GM21619 (cell line): ENCODE results near the gene FAF1.
"Not testable (repeated sequence)": the region's sequence is repeated elsewhere in the genome, so short reads cannot be mapped to it uniquely, and the experiment has no call there.

Experiments used
- ATAC-seq: cut with Tn5 transposase; IDR thresholded peaks from one replicate; pipeline ENCODE4 v1.9.1; 2021; ENCODE audit not compliant: unreplicated experiment

Gene FAF1

DNA sequence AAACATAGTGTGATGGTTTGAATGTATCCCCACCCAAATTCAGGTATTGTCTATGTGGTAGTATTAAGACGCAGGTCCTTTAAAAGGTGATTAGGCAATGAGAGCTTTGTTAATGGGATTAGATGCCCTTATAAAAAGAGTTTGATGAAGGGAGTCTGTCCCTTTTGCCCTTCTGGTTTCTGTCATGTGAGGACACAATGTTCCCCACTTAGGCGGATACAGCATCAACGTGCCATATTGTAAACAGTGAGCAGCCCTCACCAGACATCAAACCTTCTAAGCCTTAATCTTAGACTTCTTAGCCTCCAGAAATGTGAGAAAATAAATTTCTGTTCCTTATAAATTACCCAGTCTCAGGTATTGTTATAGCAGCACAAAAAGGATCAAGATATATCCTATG, 172.8 kb downstream of the FAF1 start:
- no peak for ATAC-seq

DNA sequence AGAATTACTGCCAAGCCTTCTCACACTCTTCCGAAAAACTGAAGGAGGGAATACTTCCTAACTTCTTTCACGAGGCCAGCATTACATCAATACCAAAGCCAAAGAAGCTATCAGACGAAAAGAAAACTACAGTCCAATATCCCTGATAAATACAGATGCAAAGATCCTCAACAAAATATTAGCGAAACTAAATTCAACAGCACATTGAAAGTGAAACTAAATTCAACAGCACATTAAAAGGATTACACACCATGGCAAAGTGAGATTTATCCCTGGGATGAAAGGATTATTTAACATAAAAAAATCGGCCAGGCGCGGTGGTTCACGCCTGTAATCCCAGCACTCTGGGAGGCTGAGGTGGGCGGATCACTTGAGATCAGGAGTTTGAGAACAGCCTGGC, 176.8 kb downstream of the FAF1 start:
- no peak for ATAC-seq

DNA sequence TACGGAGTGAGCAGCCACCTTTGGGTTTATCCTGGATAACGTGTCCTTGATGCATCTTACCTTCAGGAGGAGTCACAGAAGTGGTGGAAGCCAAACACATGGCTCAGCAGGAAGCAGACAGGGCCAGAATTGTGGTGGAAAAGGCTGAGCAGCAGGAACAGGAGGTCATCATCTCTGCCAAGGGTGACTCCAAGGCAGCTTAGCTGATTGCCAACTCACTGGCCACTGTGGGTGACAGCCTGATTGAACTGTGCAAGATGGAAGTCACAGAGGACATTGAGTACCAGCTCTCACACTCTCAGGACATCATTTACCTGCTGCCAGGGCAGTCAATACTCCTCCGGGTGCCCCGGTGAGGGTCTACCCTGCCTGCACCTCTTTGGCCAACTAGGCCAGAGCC, 179.3 kb downstream of the FAF1 start:
- no peak for ATAC-seq

GRCh38 chr1:50779801-50780200, 180.3 kb downstream of the FAF1 start:
- ATAC-seq, result no peak

DNA sequence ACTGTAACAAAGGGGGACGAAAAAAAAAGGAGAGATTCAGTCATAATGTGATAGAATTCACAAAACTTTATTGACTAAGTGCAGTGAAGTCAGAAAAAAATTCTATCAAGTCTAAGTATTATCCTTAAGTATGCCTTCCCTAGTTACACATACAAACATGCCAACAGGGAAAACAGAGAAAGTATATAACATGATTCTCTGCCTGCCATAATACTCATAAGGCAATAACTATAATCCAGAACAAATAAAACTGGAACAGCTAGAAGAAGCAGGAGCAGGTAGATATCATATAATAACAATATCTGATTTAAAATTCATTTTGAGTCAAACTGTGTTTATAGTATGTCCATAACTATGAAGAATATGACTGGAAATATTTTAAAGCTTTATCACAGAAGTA, 184.3 kb downstream of the FAF1 start:
- ATAC-seq, result no peak

- ATAC-seq, result no peak
These were observed 185.2 kb downstream of the FAF1 start for GRCh38 chr1:50774759-50775351.

DNA sequence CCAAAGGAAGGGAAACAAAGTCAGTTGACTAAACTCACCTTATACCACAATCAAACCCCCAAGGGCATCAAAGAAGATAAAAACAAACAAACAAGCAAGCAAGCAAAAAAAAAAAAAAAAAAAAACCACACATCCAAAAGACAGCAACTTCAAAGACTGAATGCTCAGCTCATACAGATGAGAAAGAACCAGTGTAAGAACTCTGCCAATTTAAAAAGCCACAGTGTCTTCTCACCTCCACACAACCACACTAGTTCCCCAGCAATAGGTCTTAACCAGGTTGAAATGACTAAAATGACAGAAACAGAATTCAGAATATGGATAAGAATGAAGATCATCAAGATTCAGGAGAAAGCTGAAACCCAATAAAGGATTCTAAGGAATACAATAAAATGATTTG, 193.4 kb downstream of the FAF1 start:
- no peak for ATAC-seq

DNA sequence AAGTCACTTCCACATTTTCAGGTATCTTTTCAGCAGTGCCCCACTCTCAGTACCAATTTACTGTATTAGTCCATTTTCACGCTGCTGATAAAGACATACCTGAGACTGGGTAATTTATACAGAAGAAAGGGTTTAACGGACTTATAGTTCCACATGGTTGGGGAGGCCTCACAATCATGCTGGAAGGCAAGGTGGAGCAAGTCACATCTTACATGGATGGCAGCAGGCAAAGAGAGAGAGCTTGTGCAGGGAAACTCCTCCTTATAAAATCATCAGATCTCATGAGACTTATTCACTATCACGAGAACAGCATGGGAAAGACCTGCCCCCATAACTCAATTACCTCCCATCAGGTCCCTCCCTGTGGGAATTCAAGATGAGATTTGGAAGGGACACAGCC, 203.5 kb downstream of the FAF1 start:
- ATAC-seq, result not testable (repeated sequence)

DNA sequence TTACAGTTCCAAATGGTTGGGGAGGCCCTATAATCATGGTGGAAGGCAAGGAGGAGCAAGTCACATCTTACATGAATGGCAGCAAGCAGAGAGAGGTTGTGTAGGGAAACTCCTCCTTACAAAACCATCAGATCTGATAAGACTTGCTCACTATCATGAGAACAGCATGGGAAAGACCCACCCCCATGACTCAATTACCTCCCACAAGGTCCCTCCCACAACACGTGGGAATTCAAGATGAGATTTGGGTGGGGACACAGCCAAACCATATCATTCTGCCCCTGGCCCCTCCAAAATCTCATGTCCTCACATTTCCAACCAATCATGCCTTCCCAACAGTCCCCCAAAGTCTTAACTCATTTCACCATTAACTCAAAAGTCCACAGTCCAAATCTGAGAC, 205.3 kb downstream of the FAF1 start:
- not testable (repeated sequence) for ATAC-seq

DNA sequence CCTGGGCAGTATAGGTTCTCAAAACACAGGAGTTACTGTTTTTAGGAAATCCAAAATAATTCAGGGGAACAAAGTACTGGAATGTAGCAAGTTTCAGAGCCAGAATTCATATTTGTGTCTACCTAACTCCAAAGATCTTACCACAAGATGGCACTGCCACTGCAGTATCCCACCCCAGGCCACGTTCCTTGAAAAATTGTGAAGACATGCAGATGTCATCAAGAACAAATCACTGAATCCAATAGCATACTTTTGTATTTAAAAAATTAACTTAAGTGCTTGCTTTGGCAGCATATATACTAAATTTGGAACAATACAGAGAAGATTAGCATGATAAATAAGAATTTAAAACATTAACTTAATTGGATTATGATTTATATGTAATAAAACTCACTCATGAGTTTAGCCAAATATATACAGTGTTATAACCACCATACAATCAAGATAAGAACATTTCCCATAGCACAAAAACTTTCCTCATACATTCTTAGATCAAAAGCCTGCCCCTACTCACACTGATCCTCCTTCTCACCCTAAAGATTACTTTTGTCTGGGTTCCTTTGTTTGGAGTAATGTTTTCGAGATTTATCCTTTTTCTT, 209.9 kb downstream of the FAF1 start:
- ATAC-seq, result no peak

GRCh38 chr1:50747394-50747793, 212.7 kb downstream of the FAF1 start:
- ATAC-seq, result no peak

GRCh38 chr1:50742523-50742922, 217.5 kb downstream of the FAF1 start:
- no peak for ATAC-seq

DNA sequence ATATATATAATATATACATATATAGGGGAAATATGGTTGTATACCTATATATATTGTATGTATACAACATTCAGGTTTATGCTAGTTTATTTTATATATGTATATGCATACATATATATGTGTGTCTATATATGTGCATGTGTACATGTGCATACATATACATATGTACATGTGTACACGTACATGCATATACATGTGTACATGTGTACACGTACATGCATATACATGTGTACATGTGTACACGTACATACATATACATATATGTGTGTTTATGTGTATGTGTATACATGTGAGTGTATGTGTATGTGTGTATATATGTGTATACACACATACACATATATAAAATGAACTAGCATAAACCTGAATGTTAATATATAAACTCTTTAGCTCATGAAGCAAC, 220.9 kb downstream of the FAF1 start:
- no peak for ATAC-seq

DNA sequence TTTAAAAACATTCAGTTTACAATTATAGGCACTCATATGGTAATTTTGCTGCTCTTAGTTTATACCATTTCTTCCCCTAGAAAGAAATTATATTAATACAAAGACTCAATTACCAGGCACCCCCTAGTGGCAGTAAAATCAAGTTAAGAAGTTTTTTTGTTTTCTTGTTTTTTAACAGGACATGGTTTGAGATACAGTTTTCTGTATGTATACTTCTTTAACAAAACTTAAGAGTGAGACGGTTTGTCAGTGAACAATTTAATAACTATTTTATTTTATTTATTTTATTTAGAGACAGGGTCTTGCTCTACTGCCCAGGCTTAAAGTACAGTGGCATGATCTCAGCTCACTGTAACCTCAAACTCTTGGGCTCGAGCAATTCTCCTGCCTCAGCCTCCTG, 224.6 kb downstream of the FAF1 start:
- ATAC-seq, result no peak

- ATAC-seq, result not testable (repeated sequence)
These were observed 232.5 kb downstream of the FAF1 start for GRCh38 chr1:50727578-50727977.

DNA sequence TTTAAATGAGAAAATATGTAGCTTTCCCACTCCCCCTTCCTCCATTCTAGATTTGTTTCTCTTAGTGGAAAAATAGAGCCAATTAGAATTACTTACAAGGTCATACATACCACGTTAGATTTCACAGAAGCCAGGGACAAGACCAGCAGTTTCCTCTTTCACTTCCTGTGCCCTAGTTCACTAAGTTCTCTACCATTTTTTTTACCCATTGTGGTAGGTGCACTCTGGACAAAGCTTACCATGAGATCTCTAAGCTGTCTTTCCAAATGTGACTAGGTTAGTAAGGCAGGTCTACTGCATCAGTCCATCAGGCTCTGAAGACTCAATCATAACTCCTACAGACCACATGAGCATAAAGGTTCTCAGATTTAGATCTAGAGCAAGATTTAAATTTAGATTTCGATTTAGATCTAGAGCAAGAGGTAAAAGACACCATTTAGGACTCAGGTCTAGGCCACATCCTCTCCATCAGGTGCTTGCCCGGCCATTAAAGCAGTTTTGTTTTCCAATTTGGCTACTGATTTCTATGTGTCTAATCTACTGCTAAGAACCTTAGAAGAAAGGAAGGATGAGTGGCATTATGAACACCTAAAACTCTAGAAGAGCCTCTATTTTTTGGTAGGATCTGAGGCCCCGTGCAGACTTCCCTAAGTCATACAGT, 235.3 kb downstream of the FAF1 start:
- peak; percentile 86 for ATAC-seq

- no peak for ATAC-seq
These were observed 239.5 kb downstream of the FAF1 start for GRCh38 chr1:50720457-50721053.

DNA sequence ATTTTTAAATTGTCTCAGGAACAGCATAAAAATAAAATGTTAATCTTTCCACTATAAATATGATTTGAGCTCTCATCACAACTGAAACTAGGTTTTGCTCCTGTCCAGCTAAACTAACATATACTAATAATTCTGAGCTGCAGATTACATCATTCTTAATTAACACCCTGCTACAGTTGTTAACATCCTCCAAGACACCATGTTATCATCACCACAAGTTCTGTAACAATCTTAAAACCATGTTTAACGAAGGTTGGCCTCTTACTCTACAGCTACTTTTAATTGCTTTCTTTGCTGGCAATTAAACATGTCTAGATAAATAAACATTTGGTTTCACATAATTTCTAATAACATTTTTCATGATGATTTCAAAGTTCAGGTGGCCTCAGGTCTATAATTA, 240.9 kb downstream of the FAF1 start:
- no peak for ATAC-seq

GRCh38 chr1:50717327-50717726, 242.7 kb downstream of the FAF1 start:
- ATAC-seq, result no peak

- not testable (repeated sequence) for ATAC-seq
These were observed 243.6 kb downstream of the FAF1 start for GRCh38 chr1:50716455-50716854.

- ATAC-seq, result no peak
These were observed 250.0 kb downstream of the FAF1 start for GRCh38 chr1:50710099-50710498.

DNA sequence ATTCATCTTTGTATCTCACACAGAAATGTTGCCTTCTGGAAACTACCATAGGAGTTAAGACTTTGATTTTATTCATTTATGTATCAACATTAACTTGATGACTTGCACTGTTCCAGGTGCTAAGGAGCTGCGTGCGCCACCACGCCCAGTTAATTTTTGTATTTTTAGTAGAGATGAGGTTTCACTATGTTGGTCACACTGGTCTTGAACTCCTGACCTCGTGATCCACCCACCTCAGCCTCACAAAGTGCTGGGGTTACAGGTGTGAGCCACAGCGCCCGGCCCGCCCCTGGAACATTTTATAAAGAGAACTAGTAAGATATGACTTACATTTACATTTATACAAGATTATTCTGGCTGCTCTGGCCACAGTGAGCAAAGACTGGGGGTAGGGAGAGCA, 252.2 kb downstream of the FAF1 start:
- no peak for ATAC-seq
